HCT116 (cell line): ENCODE measurements around the gene PIGL. TPM values are rescaled to one million over a fixed set of nuclear protein-coding genes. Genes with fewer than 3 reads are reported as not detected.

Experiments used
- ATAC-seq: fragments of 200-7000 bp; cut with Tn5 transposase; 2 replicates; pipeline ENCODE4 v1.9.1; 2020; ENCODE audit warnings: mild to moderate bottlenecking, moderate library complexity
- BruUV-seq: library from RNA; stranded (reverse); fragments of 400-500 nt; replicated peaks from 2 replicates; lab custom pipeline; 2021; lab: Mats Ljungman, UMichigan
- CTCF ChIA-PET: fragments of 300-600 bp; sonication (Branson Sonifier 250); formaldehyde crosslinking; loops from one replicate; lab custom pipeline; 2021; ENCODE audit warnings: antibody characterized with exemption; lab: Charles Lee
- POLR2A ChIA-PET: fragments of 300-600, 350-600 bp; sonication (Branson Sonifier 250); formaldehyde crosslinking; loops from one replicate; lab custom pipeline; 2021; ENCODE audit warnings: antibody characterized with exemption; lab: Charles Lee
- RAD21 ChIA-PET, 2 experiments: fragments of 300-600 bp; sonication (Branson Sonifier 250); formaldehyde crosslinking; loops; one replicate each; lab custom pipeline; 2023; ENCODE audit warnings: low total read pairs in 2 of 2; ENCODE audit not compliant: uncharacterized antibody in 2 of 2, unreplicated experiment in 2 of 2, low non-redundant PET in 1 of 2; lab: Charles Lee
- DNase-seq: peaks from one replicate; pipeline ENCODE4 v3.0.0-alpha.2; 2010; ENCODE audit warnings: low read depth, low spot score
- H2AFZ ChIP-seq: fragments of 200-600 bp; shearing (Covaris generic), sonication (generic); 2 replicates; pipeline ENCODE4 v1.6.1; 2017; ENCODE audit warnings: low read depth, mixed run types, mixed read lengths, antibody characterized with exemption, low read length; ENCODE audit not compliant: poor library complexity, severe bottlenecking
- H3K27ac ChIP-seq: 2 replicates; pipeline ENCODE4 v1.5.1; 2012; ENCODE audit warnings: low read depth, low read length
- H3K27me3 ChIP-seq: fragments of 200-600 bp; sonication (generic); 2 replicates; pipeline ENCODE4 v1.6.1; 2016; ENCODE audit warnings: mixed run types, low read length, mixed read lengths; ENCODE audit not compliant: insufficient read depth
- H3K36me3 ChIP-seq, 2 experiments: fragments of 200-500 bp in 1 of 2; fragments of 200-600 bp in 1 of 2; sonication (Bioruptor generic) in 1 of 2; sonication (generic) in 1 of 2; 2 replicates each; pipeline versions ENCODE4 v1.5.1 to v1.6.1; 2014 to 2016; ENCODE audit warnings: low read length in 2 of 2, inconsistent platforms in 1 of 2, mixed read lengths in 1 of 2, mixed run types in 1 of 2; ENCODE audit not compliant: insufficient read depth in 2 of 2, control insufficient read depth in 1 of 2
- H3K4me1 ChIP-seq, 2 experiments: fragments of 200-600 bp in 1 of 2; sonication (generic) in 1 of 2; 2 replicates each; pipeline versions ENCODE4 v1.5.1 to v1.6.1; 2012 to 2017; ENCODE audit warnings: low read length in 2 of 2, inconsistent platforms in 1 of 2, mild to moderate bottlenecking in 1 of 2, mixed read lengths in 1 of 2, mixed run types in 1 of 2, moderate library complexity in 1 of 2; ENCODE audit not compliant: insufficient read depth in 2 of 2, control insufficient read depth in 1 of 2
- H3K4me2 ChIP-seq: fragments of 200-600 bp; sonication (generic); 2 replicates; pipeline ENCODE4 v1.6.1; 2017; ENCODE audit warnings: mixed run types, low read length, mixed read lengths
- H3K4me3 ChIP-seq, 2 experiments: fragments of 200-600 bp in 1 of 2; sonication (generic) in 1 of 2; replicated peaks in 1 of 2; 2 replicates each; pipeline ENCODE4 v1.5.1; 2011 to 2016; ENCODE audit warnings: low read length in 2 of 2, control low read depth in 1 of 2, low read depth in 1 of 2, mild to moderate bottlenecking in 1 of 2, mixed read lengths in 1 of 2, mixed run types in 1 of 2
- H3K79me2 ChIP-seq: fragments of 200-600 bp; sonication (generic); 2 replicates; pipeline ENCODE4 v1.6.1; 2017; ENCODE audit warnings: mild to moderate bottlenecking, mixed run types, low read length, moderate library complexity, mixed read lengths; ENCODE audit not compliant: insufficient read depth
- H3K9ac ChIP-seq: fragments of 200-600 bp; sonication (generic); 2 replicates; pipeline ENCODE4 v1.6.1; 2016; ENCODE audit warnings: low read length, mixed read lengths
- H3K9me2 ChIP-seq: fragments of 200-600 bp; sonication (generic), shearing (Covaris generic); 2 replicates; pipeline ENCODE4 v1.6.1; 2017; ENCODE audit warnings: mixed run types, mild to moderate bottlenecking, moderate library complexity; ENCODE audit not compliant: insufficient read depth
- H3K9me3 ChIP-seq, 2 experiments: fragments of 200-500 bp in 1 of 2; fragments of 200-600 bp in 1 of 2; sonication (Bioruptor generic) in 1 of 2; sonication (generic) in 1 of 2; 2 replicates each; pipeline ENCODE4 v1.6.1; 2014 to 2017; ENCODE audit warnings: low read length in 2 of 2, mixed read lengths in 2 of 2, inconsistent platforms in 1 of 2, low read depth in 1 of 2, mild to moderate bottlenecking in 1 of 2, mixed run types in 1 of 2, moderate library complexity in 1 of 2; ENCODE audit not compliant: control insufficient read depth in 1 of 2, insufficient read depth in 1 of 2
- H4K20me1 ChIP-seq: fragments of 200-600 bp; sonication (generic), shearing (Covaris generic); 2 replicates; pipeline ENCODE4 v1.6.1; 2017; ENCODE audit warnings: mixed run types, mild to moderate bottlenecking, moderate library complexity; ENCODE audit not compliant: insufficient read depth
- EGR1 ChIP-seq: IDR thresholded peaks from 2 replicates; pipeline ENCODE4 v1.6.1; 2012; ENCODE audit warnings: low read depth
- ELF1 ChIP-seq: IDR thresholded peaks from 2 replicates; pipeline ENCODE4 v1.6.1; 2012; ENCODE audit warnings: low read depth, borderline replicate concordance
- EZH2phosphoT487 ChIP-seq: fragments of 200-600 bp; IDR thresholded peaks from 2 replicates; pipeline ENCODE4 v1.6.1; 2018; ENCODE audit warnings: antibody characterized with exemption, borderline replicate concordance
- JUND ChIP-seq: IDR thresholded peaks from 2 replicates; pipeline ENCODE4 v1.6.1; 2012
- POLR2AphosphoS5 ChIP-seq: IDR thresholded peaks from 2 replicates; pipeline ENCODE4 v1.6.1; 2011; ENCODE audit warnings: mild to moderate bottlenecking, low read depth, low read length, moderate library complexity
- SRF ChIP-seq: IDR thresholded peaks from 2 replicates; pipeline ENCODE4 v1.6.1; 2012; ENCODE audit warnings: low read depth
- YY1 ChIP-seq: IDR thresholded peaks from 2 replicates; pipeline ENCODE4 v1.6.1; 2011; ENCODE audit warnings: low read length, low read depth, moderate library complexity, mild to moderate bottlenecking; ENCODE audit not compliant: insufficient replicate concordance; ENCODE audit errors: extremely low read depth
- ZNF274 ChIP-seq: fragments of 200-500 bp; sonication (Bioruptor generic); IDR thresholded peaks from 2 replicates; pipeline ENCODE4 v1.6.1; 2014; ENCODE audit warnings: mild to moderate bottlenecking, low read depth, low read length, inconsistent platforms
- intact Hi-C: fragments of 100-400 bp; cut with micrococcal nuclease; formaldehyde crosslinking; loops from 2 replicates; pipeline ENCODE4 v1.10.0; 2022
- total RNA-seq: library from RNA; stranded (reverse); gene quantifications from one replicate; pipeline ENCODE4 v1.2.1, GENCODE V29; 2021; ENCODE audit not compliant: unreplicated experiment
- TF ChIP-seq, protein P1 (sequence below): IDR thresholded peaks from 2 replicates; pipeline ENCODE4 v1.6.1; 2012
- TF ChIP-seq, protein P2 (sequence below): IDR thresholded peaks from 2 replicates; pipeline ENCODE4 v1.6.1; 2011; ENCODE audit warnings: mild to moderate bottlenecking, low read length, moderate library complexity; ENCODE audit not compliant: insufficient replicate concordance; ENCODE audit errors: extremely low read depth

PIGL gene
- total RNA-seq, 1 experiment from 2014 or later = 36.8 TPM

DNA sequence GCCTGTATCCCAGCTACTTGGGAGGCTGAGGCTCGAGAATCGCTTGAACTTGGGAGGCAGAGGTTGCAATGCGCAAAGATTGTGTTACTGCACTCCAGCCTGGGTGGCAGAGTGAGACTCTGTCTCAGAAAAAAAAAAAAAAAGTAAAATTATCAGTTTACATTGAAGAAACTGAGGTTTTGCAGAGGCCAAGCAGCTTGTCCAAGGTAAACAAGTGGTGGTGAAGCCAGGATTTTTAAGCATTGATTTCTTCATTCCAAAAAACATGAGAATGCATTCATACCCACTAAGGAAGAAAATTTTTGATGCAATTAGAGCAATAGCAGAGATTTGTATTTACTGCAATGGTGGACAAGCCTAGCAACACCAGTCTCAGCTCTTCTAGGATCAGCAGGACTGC is 83.5 kb downstream of the PIGL start:
- Histone ChIP-seq H3K27ac (no peak overlapping the region), H3K4me2 (no peak overlapping the region), H2AFZ (no peak overlapping the region), H3K9me2 (no peaks in the 10 kb centered on the region), H3K79me2 (no peaks in the 10 kb centered on the region), H3K36me3 (no peaks in the 10 kb centered on the region), H3K9ac (no peak overlapping the region), H3K4me1 (peaks cover 38 to 45% of the 10 kb centered on the region in 2 experiments), H4K20me1 (no peaks in the 10 kb centered on the region), H3K9me3 (no peaks in the 10 kb centered on the region), H3K4me3 (no peak overlapping the region), H3K27me3 (no peaks in the 10 kb centered on the region)
- TF ChIP-seq ZNF274 (no peak), ELF1 (no peak), SRF (no peak), JUND (no peak), EGR1 (no peak), YY1 (no peak), EZH2phosphoT487 (no peak), POLR2AphosphoS5 (no peak)
- TF ChIP-seq, protein P1, sequence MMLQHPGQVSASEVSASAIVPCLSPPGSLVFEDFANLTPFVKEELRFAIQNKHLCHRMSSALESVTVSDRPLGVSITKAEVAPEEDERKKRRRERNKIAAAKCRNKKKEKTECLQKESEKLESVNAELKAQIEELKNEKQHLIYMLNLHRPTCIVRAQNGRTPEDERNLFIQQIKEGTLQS = no peak
- TF ChIP-seq, protein P2, sequence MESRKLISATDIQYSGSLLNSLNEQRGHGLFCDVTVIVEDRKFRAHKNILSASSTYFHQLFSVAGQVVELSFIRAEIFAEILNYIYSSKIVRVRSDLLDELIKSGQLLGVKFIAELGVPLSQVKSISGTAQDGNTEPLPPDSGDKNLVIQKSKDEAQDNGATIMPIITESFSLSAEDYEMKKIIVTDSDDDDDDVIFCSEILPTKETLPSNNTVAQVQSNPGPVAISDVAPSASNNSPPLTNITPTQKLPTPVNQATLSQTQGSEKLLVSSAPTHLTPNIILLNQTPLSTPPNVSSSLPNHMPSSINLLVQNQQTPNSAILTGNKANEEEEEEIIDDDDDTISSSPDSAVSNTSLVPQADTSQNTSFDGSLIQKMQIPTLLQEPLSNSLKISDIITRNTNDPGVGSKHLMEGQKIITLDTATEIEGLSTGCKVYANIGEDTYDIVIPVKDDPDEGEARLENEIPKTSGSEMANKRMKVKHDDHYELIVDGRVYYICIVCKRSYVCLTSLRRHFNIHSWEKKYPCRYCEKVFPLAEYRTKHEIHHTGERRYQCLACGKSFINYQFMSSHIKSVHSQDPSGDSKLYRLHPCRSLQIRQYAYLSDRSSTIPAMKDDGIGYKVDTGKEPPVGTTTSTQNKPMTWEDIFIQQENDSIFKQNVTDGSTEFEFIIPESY = no peak
- ChIA-PET RAD21 (no interaction called here), CTCF (no interaction called here), POLR2A (no interaction called here)
- DNase-seq (no peak), ATAC-seq (no peak)
- no TSS peak for BruUV-seq
- intact Hi-C loops = loop anchor here (5.0 kb wide), 1 partner anchor 142 kb away; no protein-coding TSS in a partner anchor
